ENCODE measurements around the gene SEMA5B. TPM values are rescaled to one million over a fixed set of nuclear protein-coding genes. Genes with fewer than 3 reads are reported as not detected.

SEMA5B gene
- total RNA-seq, 3 donors from 2014 or later (not counting 1 experiment from before 2014, with no cell fraction given): 0.23 TPM; not detected in 2

GRCh38 chr3:122924056-122924455 is 103.5 kb downstream of the SEMA5B start:
- no peak overlapping the region for H3K27ac Mint-ChIP-seq
- no peak overlapping the region for H3K4me3 ChIP-seq (ENCODE audit: low read length)
- intact Hi-C loops (cut with micrococcal nuclease): no loop called here
- 77% methylated on average over 2 of the region's 2 CpGs for WGBS (ENCODE audit: insufficient coverage)
- ATAC-seq (no peak), DNase-seq (no peak)
- no peaks in the 10 kb centered on the region for H3K4me1 Mint-ChIP-seq
- H3K27me3 ChIP-seq (ENCODE audit: control insufficient read depth, insufficient read depth, low read length): peaks cover 4% of the 10 kb centered on the region
- no peaks in the 10 kb centered on the region for H3K36me3 Mint-ChIP-seq
- no peaks in the 10 kb centered on the region for H3K4me1 ChIP-seq (ENCODE audit: control insufficient read depth, insufficient read depth, low read length)
- H3K4me3 Mint-ChIP-seq: no peak overlapping the region
- no peak overlapping the region for H3K27ac ChIP-seq (ENCODE audit: low read length)
- H3K9me3 Mint-ChIP-seq: no peaks in the 10 kb centered on the region
- H3K36me3 ChIP-seq (ENCODE audit: control insufficient read depth, insufficient read depth, low read length): no peaks in the 10 kb centered on the region
- TF ChIP-seq CTCF (IDR thresholded peaks at IDR 0.05): no peak
- H3K27me3 Mint-ChIP-seq (ENCODE audit: low read depth in 2 of 2): peaks cover 25 to 30% of the 10 kb centered on the region in 2 donors
- no peaks in the 10 kb centered on the region for H3K9me3 ChIP-seq (ENCODE audit: control insufficient read depth, insufficient read depth, low read length)

GRCh38 chr3:122923611-122924010 is 104.0 kb downstream of the SEMA5B start:
- H3K4me1 ChIP-seq (ENCODE audit: control insufficient read depth, insufficient read depth, low read length): no peaks in the 10 kb centered on the region
- H3K27me3 Mint-ChIP-seq (ENCODE audit: low read depth in 2 of 2): peaks cover 27 to 29% of the 10 kb centered on the region in 2 donors

GRCh38 chr3:122921791-122922651 is 105.5 kb downstream of the SEMA5B start:
- peak in 1 of 3 donors; percentile 54 for ATAC-seq
- H3K4me3 ChIP-seq (ENCODE audit: low read length): no peak overlapping the region
- intact Hi-C loops (cut with micrococcal nuclease): no loop called here

More at GRCh38 chr3:122923611-122924010, 104.0 kb downstream of the SEMA5B start:
- 82% methylated on average over 6 of the region's 6 CpGs for WGBS (ENCODE audit: insufficient coverage)
- Mint-ChIP-seq H3K4me1 (no peaks in the 10 kb centered on the region), H3K9me3 (no peaks in the 10 kb centered on the region), H3K27ac (no peak overlapping the region), H3K36me3 (no peaks in the 10 kb centered on the region), H3K4me3 (no peak overlapping the region)
- H3K27ac ChIP-seq (ENCODE audit: low read length): no peak overlapping the region
- peaks cover 4% of the 10 kb centered on the region for H3K27me3 ChIP-seq (ENCODE audit: control insufficient read depth, insufficient read depth, low read length)
- DNase-seq (no peak), ATAC-seq (no peak)
- no peak overlapping the region for H3K4me3 ChIP-seq (ENCODE audit: low read length)
- H3K36me3 ChIP-seq (ENCODE audit: control insufficient read depth, insufficient read depth, low read length): no peaks in the 10 kb centered on the region
- TF ChIP-seq CTCF (IDR thresholded peaks at IDR 0.05): no peak
- intact Hi-C loops (cut with micrococcal nuclease): no loop called here
- no peaks in the 10 kb centered on the region for H3K9me3 ChIP-seq (ENCODE audit: control insufficient read depth, insufficient read depth, low read length)

More at GRCh38 chr3:122921791-122922651, 105.5 kb downstream of the SEMA5B start:
- Histone ChIP-seq H3K27me3 (ENCODE audit: control insufficient read depth, insufficient read depth, low read length) (peaks cover 4% of the 10 kb centered on the region), H3K27ac (ENCODE audit: low read length) (no peak overlapping the region), H3K9me3 (ENCODE audit: control insufficient read depth, insufficient read depth, low read length) (no peaks in the 10 kb centered on the region), H3K36me3 (ENCODE audit: control insufficient read depth, insufficient read depth, low read length) (no peaks in the 10 kb centered on the region), H3K4me1 (ENCODE audit: control insufficient read depth, insufficient read depth, low read length) (no peaks in the 10 kb centered on the region)
- no peak overlapping the region for H3K4me3 Mint-ChIP-seq
- no peak for TF ChIP-seq CTCF (IDR thresholded peaks at IDR 0.05)
- H3K9me3 Mint-ChIP-seq: no peaks in the 10 kb centered on the region
- no peaks in the 10 kb centered on the region for H3K36me3 Mint-ChIP-seq
- H3K27ac Mint-ChIP-seq: no peak overlapping the region
- H3K27me3 Mint-ChIP-seq (ENCODE audit: low read depth in 2 of 2): peaks cover 26 to 37% of the 10 kb centered on the region in 2 donors
- 3% methylated on average over 65 of the region's 68 CpGs for WGBS (ENCODE audit: insufficient coverage)
- peak in 1 of 2 donors; percentile 21 for DNase-seq
- H3K4me1 Mint-ChIP-seq: no peaks in the 10 kb centered on the region

All from natural killer cell (primary cell).